GM12801 (cell line): ENCODE results near the gene SLC66A2.

Source experiments
- TF ChIP-seq, protein P1 (sequence below): IDR thresholded peaks from one replicate; pipeline ENCODE4 v1.5.1; 2011; ENCODE audit warnings: control low read depth; ENCODE audit not compliant: insufficient read length; ENCODE audit errors: extremely low read depth

SLC66A2 gene

DNA sequence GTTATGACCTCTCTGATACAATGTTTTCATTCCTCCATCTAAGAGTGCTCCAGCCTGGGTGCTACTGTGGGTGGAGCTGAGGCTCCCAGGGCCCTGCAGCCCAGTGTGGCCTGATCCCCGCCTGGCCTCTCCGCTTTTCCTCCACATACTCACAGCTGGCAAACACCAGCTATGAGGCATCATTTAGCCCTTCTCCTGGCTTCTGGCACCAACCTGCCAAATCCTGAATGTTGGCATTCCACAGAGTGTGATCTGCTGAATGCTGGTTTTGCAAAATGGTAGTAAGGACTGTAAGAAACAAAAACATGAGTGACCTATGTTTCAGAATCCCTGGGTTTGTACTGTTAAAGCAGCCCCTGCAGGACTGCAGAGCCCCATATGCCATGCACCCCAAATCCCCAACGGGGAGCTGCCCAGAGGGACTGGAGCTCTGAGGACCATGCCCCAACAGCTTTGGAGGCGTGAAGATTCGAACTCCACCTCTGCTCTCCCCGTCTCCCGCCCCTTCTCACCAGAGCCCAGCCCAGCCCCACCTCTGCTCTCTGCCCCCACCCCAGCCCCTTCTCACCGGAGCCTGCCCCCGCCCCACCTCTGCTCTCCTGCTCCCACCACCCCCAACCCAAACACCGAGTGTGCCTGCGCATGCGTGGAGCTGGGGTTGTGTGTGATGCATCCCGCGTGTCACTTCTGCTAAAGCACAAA lies 4.2 kb downstream of the SLC66A2 start:
- TF ChIP-seq, protein P1, sequence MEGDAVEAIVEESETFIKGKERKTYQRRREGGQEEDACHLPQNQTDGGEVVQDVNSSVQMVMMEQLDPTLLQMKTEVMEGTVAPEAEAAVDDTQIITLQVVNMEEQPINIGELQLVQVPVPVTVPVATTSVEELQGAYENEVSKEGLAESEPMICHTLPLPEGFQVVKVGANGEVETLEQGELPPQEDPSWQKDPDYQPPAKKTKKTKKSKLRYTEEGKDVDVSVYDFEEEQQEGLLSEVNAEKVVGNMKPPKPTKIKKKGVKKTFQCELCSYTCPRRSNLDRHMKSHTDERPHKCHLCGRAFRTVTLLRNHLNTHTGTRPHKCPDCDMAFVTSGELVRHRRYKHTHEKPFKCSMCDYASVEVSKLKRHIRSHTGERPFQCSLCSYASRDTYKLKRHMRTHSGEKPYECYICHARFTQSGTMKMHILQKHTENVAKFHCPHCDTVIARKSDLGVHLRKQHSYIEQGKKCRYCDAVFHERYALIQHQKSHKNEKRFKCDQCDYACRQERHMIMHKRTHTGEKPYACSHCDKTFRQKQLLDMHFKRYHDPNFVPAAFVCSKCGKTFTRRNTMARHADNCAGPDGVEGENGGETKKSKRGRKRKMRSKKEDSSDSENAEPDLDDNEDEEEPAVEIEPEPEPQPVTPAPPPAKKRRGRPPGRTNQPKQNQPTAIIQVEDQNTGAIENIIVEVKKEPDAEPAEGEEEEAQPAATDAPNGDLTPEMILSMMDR: no peak

DNA sequence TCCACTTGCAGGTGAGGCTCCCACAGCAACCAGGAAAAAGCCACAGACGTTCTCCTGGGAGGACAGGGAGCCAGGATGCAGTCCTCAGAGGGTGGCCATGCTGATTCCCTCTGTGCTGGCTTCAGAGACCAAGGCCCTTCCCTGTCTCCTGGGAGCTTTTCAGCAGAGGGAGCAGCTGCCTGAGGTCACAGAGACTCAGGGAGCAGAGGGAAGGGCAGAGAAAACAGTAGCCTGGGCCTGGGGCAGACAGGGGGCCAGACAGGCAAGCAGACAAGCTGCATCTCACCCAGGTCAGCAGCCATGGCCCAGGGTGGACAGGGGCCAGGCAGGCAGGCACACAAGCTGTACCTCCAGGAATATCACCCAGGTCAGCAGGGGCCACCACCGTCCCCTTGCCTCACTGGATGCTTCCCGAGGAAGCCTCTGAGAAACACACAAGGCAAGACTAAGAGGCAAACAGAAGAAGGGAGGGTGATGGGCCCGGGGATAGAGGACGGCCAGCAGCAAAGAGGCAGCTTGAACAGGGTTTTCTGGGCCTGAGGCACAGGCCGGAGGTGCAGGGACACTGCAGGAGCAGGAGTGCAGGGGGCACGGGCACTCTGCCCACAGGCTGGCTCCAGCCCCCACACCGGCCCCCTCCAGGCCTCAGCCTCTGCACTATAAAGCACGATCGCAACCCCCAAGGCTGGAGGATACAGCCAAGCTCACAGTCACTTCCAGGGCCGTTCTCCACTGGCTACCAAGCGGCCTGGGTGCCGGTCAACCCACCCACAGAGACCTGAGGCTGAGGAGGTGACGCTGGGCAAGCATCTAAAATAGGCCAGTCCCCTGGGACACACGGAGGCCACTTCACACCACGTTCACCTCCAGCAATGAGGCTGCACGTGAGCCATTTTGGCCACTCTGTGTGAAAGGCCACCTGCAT lies 6.1 kb downstream of the SLC66A2 start:
- TF ChIP-seq, protein P1: no peak

DNA sequence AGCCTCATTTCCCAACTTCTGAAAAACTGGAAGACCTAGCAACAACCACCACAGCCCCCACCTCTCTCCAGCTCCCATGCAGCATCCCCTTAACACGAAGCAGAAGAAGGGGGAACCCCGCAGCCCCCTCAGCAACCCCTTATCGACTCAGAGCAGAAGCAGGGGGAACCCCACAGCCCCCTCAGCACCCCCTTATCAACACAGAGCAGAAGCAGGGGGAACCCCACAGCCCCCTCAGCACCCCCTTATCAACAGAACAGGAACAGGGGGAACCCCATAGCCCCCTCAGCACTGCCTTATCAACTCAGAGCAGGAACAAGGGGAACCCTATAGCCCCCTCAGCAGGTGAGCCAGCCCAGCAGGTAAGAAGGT lies 6.7 kb downstream of the SLC66A2 start:
- TF ChIP-seq, protein P1: no peak

DNA sequence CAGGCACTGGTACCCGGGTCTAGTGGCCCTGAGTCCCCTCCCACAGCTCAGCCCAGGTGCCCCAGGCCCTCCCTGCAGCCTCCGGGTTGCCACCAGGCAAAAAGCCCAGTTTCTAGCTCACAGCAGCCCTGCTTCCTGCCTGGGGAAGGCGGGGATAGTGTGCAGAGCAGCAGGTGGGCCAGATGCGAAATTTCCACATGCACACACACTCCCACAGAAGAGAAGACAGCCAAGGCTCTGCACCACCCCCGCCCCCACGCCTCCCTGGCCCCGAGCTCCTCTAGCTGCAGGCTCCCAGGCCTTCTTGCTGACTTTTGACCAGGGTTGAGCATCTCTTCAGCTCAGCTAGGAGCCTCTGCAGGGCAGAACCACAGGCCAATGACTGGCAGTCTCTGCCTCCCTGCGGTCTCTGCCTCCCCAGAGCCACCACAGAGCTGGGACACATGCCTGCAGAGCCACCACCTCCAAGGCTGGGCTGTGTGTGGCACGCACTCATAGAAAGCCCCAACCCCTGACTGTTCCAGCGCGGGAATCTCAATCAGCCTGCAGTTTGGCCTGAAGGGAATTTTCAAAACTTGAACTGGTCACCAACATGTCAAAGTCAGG lies 7.2 kb downstream of the SLC66A2 start:
- TF ChIP-seq, protein P1: no peak

DNA sequence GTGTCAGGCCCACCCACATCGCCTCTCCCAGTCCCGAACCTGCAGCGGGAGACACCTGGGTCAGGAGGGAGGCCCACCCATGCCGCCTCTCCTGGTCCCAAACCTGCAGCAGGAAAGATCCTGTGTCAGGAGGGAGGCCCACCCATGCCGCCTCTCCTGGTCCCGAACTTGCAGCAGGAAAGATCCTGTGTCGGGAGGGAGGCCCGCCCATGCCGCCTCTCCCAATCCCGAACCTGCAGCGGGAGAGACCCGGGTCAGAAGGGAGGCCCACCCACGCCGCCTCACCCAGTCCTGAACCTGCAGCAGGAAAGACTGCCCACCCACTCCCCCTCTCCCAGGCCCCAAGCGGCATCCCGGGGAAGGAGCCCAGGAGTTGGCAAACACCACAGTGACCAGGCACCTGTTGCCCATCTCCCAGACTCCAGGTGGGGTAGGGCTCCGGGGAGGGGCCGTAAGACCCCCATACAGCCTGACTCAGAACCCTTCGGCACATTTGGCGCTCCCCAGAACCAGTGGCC lies 7.8 kb downstream of the SLC66A2 start:
- TF ChIP-seq, protein P1: no peak

DNA sequence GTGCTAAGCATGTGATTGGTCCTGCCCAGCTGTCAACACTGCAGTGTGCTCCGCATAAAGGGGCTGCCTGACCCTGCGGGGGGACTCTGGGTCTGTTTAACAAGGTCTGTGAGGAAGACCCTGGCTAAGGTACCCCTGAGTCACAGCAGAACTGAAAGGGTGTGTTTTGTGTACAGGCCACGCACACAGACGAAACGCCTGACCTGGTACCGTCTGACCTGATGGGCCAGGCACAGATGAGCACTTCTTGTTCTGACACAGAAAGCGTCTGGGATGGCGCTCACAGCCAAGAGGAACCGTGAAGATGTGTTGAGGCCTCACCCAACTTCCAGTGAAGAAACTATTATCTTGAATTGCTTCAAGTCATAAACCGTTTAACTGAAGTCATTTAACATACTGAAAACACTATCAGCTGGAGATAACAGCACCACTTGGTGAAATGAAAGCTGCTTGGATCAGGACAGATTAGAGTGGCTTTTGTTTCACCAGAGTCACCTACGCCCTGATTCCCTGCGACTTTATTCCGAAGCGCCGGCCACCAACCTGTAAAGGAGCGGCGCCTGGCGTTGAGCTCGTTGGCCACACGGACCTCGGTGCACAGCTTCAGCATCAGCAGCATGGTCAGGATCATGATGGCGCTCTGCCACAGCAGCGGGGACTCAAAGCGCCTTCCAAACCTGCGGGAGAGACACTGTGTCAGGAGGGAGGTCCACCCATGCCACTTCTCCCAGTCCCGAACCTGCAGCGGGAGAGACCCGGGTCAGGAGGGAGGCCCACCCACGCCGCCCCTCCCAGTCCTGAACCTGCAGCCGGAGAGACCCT lies 8.5 kb downstream of the SLC66A2 start:
- TF ChIP-seq, protein P1: no peak
